Muscle layer of colon (tissue), 2 donors: ENCODE results near the gene KMT2E.
"Not testable (repeated sequence)": the region's sequence is repeated elsewhere in the genome, so short reads cannot be mapped to it uniquely, and the experiment has no call there.

Experiments used
- H3K27ac ChIP-seq: one replicate; pipeline ENCODE4 v1.7.0; 2013; ENCODE audit warnings: low read depth, mild to moderate bottlenecking, low read length, moderate library complexity
- H3K27me3 ChIP-seq, 2 donors: one replicate each; pipeline ENCODE4 v1.7.0; 2013; ENCODE audit warnings: low read length in 2 of 2, mild to moderate bottlenecking in 2 of 2; ENCODE audit not compliant: insufficient read depth in 2 of 2, control insufficient read depth in 1 of 2
- H3K36me3 ChIP-seq: one replicate; pipeline ENCODE4 v1.7.0; 2013; ENCODE audit warnings: mild to moderate bottlenecking, low read length; ENCODE audit not compliant: insufficient read depth
- H3K4me1 ChIP-seq: one replicate; pipeline ENCODE4 v1.7.0; 2013; ENCODE audit warnings: mild to moderate bottlenecking, low read length; ENCODE audit not compliant: insufficient read depth
- H3K4me3 ChIP-seq, 2 donors: one replicate each; pipeline ENCODE4 v1.7.0; 2013; ENCODE audit warnings: low read length in 2 of 2, low read depth in 1 of 2, mild to moderate bottlenecking in 1 of 2, moderate library complexity in 1 of 2
- H3K9ac ChIP-seq: one replicate; pipeline ENCODE4 v1.7.0; 2013; ENCODE audit warnings: low read length
- H3K9me3 ChIP-seq: one replicate; pipeline ENCODE4 v1.7.0; 2013; ENCODE audit warnings: mild to moderate bottlenecking, low read length
- donor health status: abdominal sarcoma.
- donor health status: Adenocarcinoma of cecum.

The KMT2E gene

DNA sequence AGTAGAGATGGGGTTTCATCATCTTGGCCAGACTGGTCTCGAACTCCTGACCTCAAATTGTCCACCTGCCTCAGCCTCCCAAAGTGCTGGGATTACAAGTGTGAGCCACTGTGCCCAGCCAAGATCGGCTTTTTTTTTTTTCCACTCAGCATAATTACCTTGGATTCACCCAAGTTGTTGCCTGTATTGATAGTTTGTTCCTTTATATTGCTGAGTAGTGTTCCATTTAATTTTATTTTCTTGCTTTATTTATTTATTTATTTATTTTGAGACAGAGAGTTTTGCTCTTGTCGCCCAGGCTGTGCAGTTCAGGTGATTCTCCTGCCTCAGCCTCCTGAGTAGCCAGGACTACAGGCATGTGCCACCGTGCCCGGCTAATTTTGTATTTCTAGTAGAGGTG is 21.3 kb downstream of the KMT2E start:
- peaks cover 23% of the 10 kb centered on the region for H3K4me1 ChIP-seq
- H3K4me3 ChIP-seq, result no peak overlapping the region
- H3K27ac ChIP-seq, result no peak overlapping the region
- no peak overlapping the region for H3K9ac ChIP-seq
- H3K36me3 ChIP-seq, result no peaks in the 10 kb centered on the region
- no peaks in the 10 kb centered on the region for H3K27me3 ChIP-seq
- H3K9me3 ChIP-seq, result no peaks in the 10 kb centered on the region

- peaks cover 30% of the 10 kb centered on the region for H3K4me1 ChIP-seq
- H3K27ac ChIP-seq, result no peak overlapping the region
- no peaks in the 10 kb centered on the region for H3K27me3 ChIP-seq
- no peaks in the 10 kb centered on the region for H3K9me3 ChIP-seq
- no peaks in the 10 kb centered on the region for H3K36me3 ChIP-seq
- no peak overlapping the region for H3K4me3 ChIP-seq
- no peak overlapping the region for H3K9ac ChIP-seq
Observed at GRCh38 chr7:105036217-105037168, 22.5 kb downstream of the KMT2E start.

GRCh38 chr7:105037319-105037718 is 23.3 kb downstream of the KMT2E start:
- H3K9ac ChIP-seq, result no peak overlapping the region
- H3K4me3 ChIP-seq, result no peak overlapping the region
- H3K9me3 ChIP-seq, result no peaks in the 10 kb centered on the region
- H3K4me1 ChIP-seq, result peaks cover 30% of the 10 kb centered on the region
- H3K27me3 ChIP-seq, result no peaks in the 10 kb centered on the region
- no peak overlapping the region for H3K27ac ChIP-seq
- H3K36me3 ChIP-seq, result no peaks in the 10 kb centered on the region

DNA sequence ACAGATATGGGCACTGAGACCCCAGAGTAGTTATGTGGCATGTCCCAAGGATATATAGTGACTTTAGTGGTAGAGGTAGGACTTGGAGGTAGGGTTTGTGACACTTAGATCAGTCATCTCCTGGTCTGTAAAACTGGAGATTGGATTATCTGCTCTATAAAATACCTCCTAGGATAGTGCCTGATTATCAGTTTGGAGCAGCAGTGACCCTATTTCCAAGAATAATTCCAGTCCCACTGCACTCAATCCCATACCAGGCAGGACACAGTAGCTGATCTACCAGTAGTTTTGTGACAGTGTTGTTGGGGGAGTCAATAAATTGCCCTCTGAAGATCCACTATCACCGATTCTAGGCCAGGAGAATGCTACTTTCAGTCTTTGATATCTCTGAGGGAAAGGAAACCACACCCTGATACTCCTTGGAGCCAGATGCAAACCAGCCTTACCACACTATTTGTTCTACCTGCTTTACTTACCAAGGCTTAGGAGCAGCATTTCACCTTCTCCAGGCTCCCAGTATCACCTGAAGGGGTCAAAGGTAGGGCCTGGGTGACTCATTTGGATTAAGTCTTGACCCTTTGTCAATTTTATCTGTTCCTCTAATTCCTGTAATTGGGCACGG is 30.6 kb downstream of the KMT2E start:
- no peak overlapping the region for H3K27ac ChIP-seq
- H3K9ac ChIP-seq, result no peak overlapping the region
- no peak overlapping the region for H3K4me3 ChIP-seq
- H3K27me3 ChIP-seq, result no peaks in the 10 kb centered on the region
- no peaks in the 10 kb centered on the region for H3K9me3 ChIP-seq
- H3K4me1 ChIP-seq, result peaks cover 45% of the 10 kb centered on the region
- H3K36me3 ChIP-seq, result peaks cover 20% of the 10 kb centered on the region

DNA sequence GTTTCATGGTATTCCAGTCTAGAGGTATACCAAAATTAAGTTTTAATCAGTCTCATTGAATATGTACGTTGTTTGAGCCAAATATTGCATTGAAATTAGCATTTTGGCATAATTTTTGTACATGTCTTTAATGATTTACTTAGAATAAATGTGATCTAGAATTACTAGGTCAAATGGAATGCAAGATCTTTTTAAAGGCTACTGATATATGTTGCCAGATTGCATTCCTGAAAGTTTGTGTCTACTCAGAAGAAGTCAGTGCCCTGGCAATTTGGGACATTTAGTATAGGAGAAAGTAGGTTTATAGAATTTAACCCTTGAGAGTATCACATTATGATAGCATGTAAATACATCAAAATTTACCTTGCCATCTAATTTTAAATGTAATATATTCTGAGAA is 32.4 kb downstream of the KMT2E start:
- H3K4me1 ChIP-seq, result peaks cover 30% of the 10 kb centered on the region
- H3K27ac ChIP-seq, result no peak overlapping the region
- H3K36me3 ChIP-seq, result peaks cover 20% of the 10 kb centered on the region
- no peaks in the 10 kb centered on the region for H3K9me3 ChIP-seq
- H3K9ac ChIP-seq, result no peak overlapping the region
- H3K27me3 ChIP-seq, result no peaks in the 10 kb centered on the region
- no peak overlapping the region for H3K4me3 ChIP-seq

GRCh38 chr7:105047932-105048331 is 33.9 kb downstream of the KMT2E start:
- H3K9me3 ChIP-seq, result no peaks in the 10 kb centered on the region
- H3K36me3 ChIP-seq, result peaks cover 20% of the 10 kb centered on the region
- H3K27me3 ChIP-seq, result no peaks in the 10 kb centered on the region
- no peak overlapping the region for H3K27ac ChIP-seq
- peaks cover 33% of the 10 kb centered on the region for H3K4me1 ChIP-seq
- no peak overlapping the region for H3K4me3 ChIP-seq
- H3K9ac ChIP-seq, result no peak overlapping the region

- peaks cover 6% of the 10 kb centered on the region for H3K36me3 ChIP-seq
- no peaks in the 10 kb centered on the region for H3K9me3 ChIP-seq
- H3K9ac ChIP-seq, result no peak overlapping the region
- no peak overlapping the region for H3K4me3 ChIP-seq
- no peak overlapping the region for H3K27ac ChIP-seq
- H3K27me3 ChIP-seq, result no peaks in the 10 kb centered on the region
- H3K4me1 ChIP-seq, result peaks cover 43% of the 10 kb centered on the region
Observed at GRCh38 chr7:105050493-105050892, 36.5 kb downstream of the KMT2E start.

- not testable (repeated sequence) for H3K9me3 ChIP-seq, H3K36me3 ChIP-seq, H3K27me3 ChIP-seq, H3K27ac ChIP-seq, H3K4me3 ChIP-seq, H3K9ac ChIP-seq
- peaks cover 48% of the 10 kb centered on the region for H3K4me1 ChIP-seq
Observed at GRCh38 chr7:105050899-105051298, 36.9 kb downstream of the KMT2E start.

- H3K9ac ChIP-seq, result no peak overlapping the region
- H3K27me3 ChIP-seq, result no peaks in the 10 kb centered on the region
- no peak overlapping the region for H3K27ac ChIP-seq
- peaks cover 36% of the 10 kb centered on the region for H3K4me1 ChIP-seq
- no peak overlapping the region for H3K4me3 ChIP-seq
- H3K9me3 ChIP-seq, result no peaks in the 10 kb centered on the region
- no peaks in the 10 kb centered on the region for H3K36me3 ChIP-seq
Observed at GRCh38 chr7:105055084-105055483, 41.1 kb downstream of the KMT2E start.

GRCh38 chr7:105055621-105056020 is 41.6 kb downstream of the KMT2E start:
- Histone ChIP-seq H3K27me3 (no peaks in the 10 kb centered on the region), H3K9me3 (no peaks in the 10 kb centered on the region), H3K9ac (no peak overlapping the region), H3K36me3 (no peaks in the 10 kb centered on the region), H3K4me1 (peaks cover 38% of the 10 kb centered on the region), H3K27ac (no peak overlapping the region), H3K4me3 (no peak overlapping the region)

DNA sequence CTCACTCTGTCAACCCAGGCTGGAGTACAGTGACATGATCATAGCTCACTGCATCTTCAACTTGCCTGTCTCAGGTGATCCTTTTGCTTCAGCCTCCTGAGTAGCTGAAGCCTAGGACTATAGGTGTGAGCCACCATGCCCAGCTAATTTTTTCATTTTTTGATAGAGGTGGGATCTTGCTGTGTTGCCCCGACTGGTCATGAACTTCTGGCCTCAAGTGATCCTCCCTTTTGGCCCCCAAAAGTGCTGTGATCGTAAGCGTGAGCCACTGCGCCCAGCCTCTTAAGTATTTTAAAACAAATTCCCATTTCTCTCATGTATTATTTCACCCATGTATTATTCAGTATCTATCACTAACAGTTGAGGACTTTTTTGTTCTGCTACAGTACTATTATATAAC is 43.5 kb downstream of the KMT2E start:
- H3K36me3 ChIP-seq, result no peaks in the 10 kb centered on the region
- H3K9me3 ChIP-seq, result no peaks in the 10 kb centered on the region
- H3K4me3 ChIP-seq, result no peak overlapping the region
- no peak overlapping the region for H3K27ac ChIP-seq
- H3K27me3 ChIP-seq, result no peaks in the 10 kb centered on the region
- no peak overlapping the region for H3K9ac ChIP-seq
- H3K4me1 ChIP-seq, result peaks cover 41% of the 10 kb centered on the region
